ENCODE results near the gene LIN28B.

DNA sequence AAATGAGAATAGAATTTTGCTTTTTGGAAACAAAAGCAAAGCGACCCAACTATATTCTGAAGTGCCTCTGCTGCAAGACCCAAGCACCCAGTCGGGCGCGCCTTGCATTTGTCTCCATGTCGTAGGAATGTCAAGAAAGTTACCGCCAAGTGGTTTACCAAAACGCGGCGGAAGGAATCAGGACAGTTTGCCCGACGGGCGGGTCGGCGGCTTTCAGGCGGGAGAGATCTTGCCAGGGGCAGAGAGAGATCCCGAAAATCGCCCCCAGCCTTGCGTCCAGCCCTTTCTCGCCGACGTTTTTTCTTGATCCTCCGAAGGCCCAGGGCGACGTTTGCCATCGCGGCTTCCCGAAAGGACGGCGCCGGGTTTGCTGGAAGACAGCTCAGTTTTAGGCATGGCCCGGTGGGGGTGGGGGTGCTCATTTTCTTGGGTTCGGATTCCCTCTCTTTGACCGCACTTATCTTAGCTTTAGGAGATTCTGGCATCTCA is 4.0 kb upstream of the LIN28B start:
- TF ChIP-seq POLR2A (IDR thresholded peaks at IDR 0.05; ENCODE audit: low read length) (no peak), GATA1 (IDR thresholded peaks at IDR 0.05; ENCODE audit: low read depth, low read length) (no peak)

Data from erythroblast (primary cell).